Esophagus squamous epithelium (tissue), 5 donors: ENCODE measurements around the gene SZRD1. TPM values are rescaled to one million over a fixed set of nuclear protein-coding genes. Genes with fewer than 3 reads are reported as not detected.

Source experiments
- DNase-seq: peaks from one replicate; lab custom pipeline; 2025; lab: John Stamatoyannopoulos, UW
- H3K27ac ChIP-seq, 4 donors: fragments of 200-600 bp; sonication (generic); one replicate each; pipeline ENCODE4 v1.5.1; 2016 to 2019; ENCODE audit warnings: mild to moderate bottlenecking in 1 of 4
- H3K27me3 ChIP-seq, 4 donors: fragments of 200-600 bp; sonication (generic); 1 replicate in 3 of 4; 2 replicates in 1 of 4; pipeline versions ENCODE4 v1.5.1 to v1.6.0; 2017 to 2021; ENCODE audit warnings: antibody characterized with exemption in 1 of 4
- H3K36me3 ChIP-seq, 3 donors: fragments of 200-600 bp; sonication (generic); one replicate each; pipeline ENCODE4 v1.5.1; 2016 to 2019
- H3K4me1 ChIP-seq, 3 donors: fragments of 200-600 bp; sonication (generic); one replicate each; pipeline ENCODE4 v1.5.1; 2017 to 2019
- H3K4me3 ChIP-seq, 4 donors: fragments of 200-600 bp; sonication (generic); 1 replicate in 3 of 4; 2 replicates in 1 of 4; pipeline ENCODE4 v1.5.1; 2016 to 2019; ENCODE audit warnings: mild to moderate bottlenecking in 2 of 4, moderate library complexity in 1 of 4
- H3K9me3 ChIP-seq, 3 donors: fragments of 200-600 bp; sonication (generic); one replicate each; pipeline ENCODE4 v1.5.1; 2016 to 2019
- CTCF ChIP-seq, 6 experiments: fragments of 450-650 bp in 4 of 6; fragments of 200-600 bp in 2 of 6; sonication (generic) in 2 of 6; IDR thresholded peaks; one replicate each; pipeline ENCODE4 v1.5.1; 2016 to 2019; ENCODE audit warnings: antibody characterized with exemption in 6 of 6, mild to moderate bottlenecking in 4 of 6, moderate library complexity in 4 of 6
- POLR2A ChIP-seq, 4 donors: fragments of 450-650 bp; IDR thresholded peaks; one replicate each; pipeline ENCODE4 v1.6.1; 2017; ENCODE audit warnings: antibody characterized with exemption in 4 of 4, mild to moderate bottlenecking in 4 of 4, moderate library complexity in 3 of 4
- WGBS, 2 donors: methylation state at CpG; one replicate each; pipeline ENCODE4 v1.1.5; 2018; 5-methylcytosine and 5-hydroxymethylcytosine counted together
- intact Hi-C: fragments of 100-400 bp; cut with DNase I; formaldehyde crosslinking; loops from one replicate; pipeline ENCODE4 v1.15.0; 2022
- total RNA-seq, 4 donors: library from RNA; depleted of rRNA; stranded (reverse); fragments of >200 nt; gene quantifications; one replicate each; pipeline ENCODE4 v1.1.0, GENCODE V29; 2016
- donor health status: DM: yes; HTN: yes; CAD: no.

The SZRD1 gene
- total RNA-seq, 4 donors from 2014 or later, result 51.7 to 65.0 (median 58.5) TPM

GRCh38 chr1:16436946-16437474, 70.0 kb downstream of the SZRD1 start, which contains the start of gene SPATA21:
Gene SPATA21, minus strand, starts transcription at chr1:16437424. Its CDS starts 6,053 bp downstream, at chr1:16431371.
- Histone ChIP-seq H3K36me3 (peaks cover 0 to under 1% (median 0%) of the 10 kb centered on the region in 3 donors), H3K9me3 (no peaks in the 10 kb centered on the region), H3K4me3 (no peak within 1 kb of the TSS), H3K27ac (no peak within 1 kb of the TSS), H3K4me1 (peaks cover 5 to 18% (median 11%) of the 10 kb centered on the region in 3 donors), H3K27me3 (peaks cover 0 to 7% (median 0%) of the 10 kb centered on the region in 4 donors)
- no peak for DNase-seq
- WGBS, 2 donors, result 32 to 61% methylated on average over 3 of the region's 3 CpGs
- no peak for TF ChIP-seq CTCF (IDR thresholded peaks at IDR 0.05)
- no peak for TF ChIP-seq POLR2A (IDR thresholded peaks at IDR 0.05)
- intact Hi-C loops, result no loop called here

GRCh38 chr1:16438516-16438915, 71.5 kb downstream of the SZRD1 start:
- H3K4me3 ChIP-seq, result no peak overlapping the region
- intact Hi-C loops, result no loop called here
- peaks cover 0 to 16% (median under 1%) of the 10 kb centered on the region in 3 donors for H3K36me3 ChIP-seq
- no peak overlapping the region for H3K27ac ChIP-seq
- no peaks in the 10 kb centered on the region for H3K9me3 ChIP-seq
- H3K27me3 ChIP-seq, result peaks cover 0 to 1% (median 0%) of the 10 kb centered on the region in 4 donors
- peaks cover 8 to 33% (median 25%) of the 10 kb centered on the region in 3 donors for H3K4me1 ChIP-seq
- TF ChIP-seq CTCF (IDR thresholded peaks at IDR 0.05), result no peak
- TF ChIP-seq POLR2A (IDR thresholded peaks at IDR 0.05), result no peak
- no peak for DNase-seq
- 75 to 91% methylated on average over 2 of the region's 2 CpGs for WGBS, 2 donors

- Histone ChIP-seq H3K9me3 (no peaks in the 10 kb centered on the region), H3K27ac (peak overlapping the region in 1 of 4 donors; percentile 3), H3K36me3 (peaks cover 0 to 20% (median 5%) of the 10 kb centered on the region in 3 donors), H3K4me3 (no peak overlapping the region), H3K27me3 (no peaks in the 10 kb centered on the region), H3K4me1 (peaks cover 11 to 37% (median 29%) of the 10 kb centered on the region in 3 donors)
- 83 to 91% methylated on average over 2 of the region's 2 CpGs for WGBS, 2 donors
- TF ChIP-seq POLR2A (IDR thresholded peaks at IDR 0.05) (no peak), CTCF (IDR thresholded peaks at IDR 0.05) (no peak)
- DNase-seq, result no peak
- intact Hi-C loops, result no loop called here
These were observed 71.9 kb downstream of the SZRD1 start for GRCh38 chr1:16438924-16439323.

GRCh38 chr1:16440131-16440469, 73.1 kb downstream of the SZRD1 start:
- 36 to 48% methylated on average over 2 to 4 of the region's 7 CpGs for WGBS, 2 donors
- H3K4me3 ChIP-seq, result peak overlapping the region; percentile 92 to 98 (median 95)
- DNase-seq, result no peak
- H3K36me3 ChIP-seq, result peaks cover 2 to 32% (median 11%) of the 10 kb centered on the region in 3 donors
- peaks cover 11 to 44% (median 30%) of the 10 kb centered on the region in 3 donors for H3K4me1 ChIP-seq
- intact Hi-C loops, result loop anchor here (10.0 kb wide), 1 partner anchor 55 kb away; no protein-coding TSS in a partner anchor
- H3K9me3 ChIP-seq, result no peaks in the 10 kb centered on the region
- H3K27me3 ChIP-seq, result no peaks in the 10 kb centered on the region
- TF ChIP-seq CTCF (IDR thresholded peaks at IDR 0.05) (no peak), POLR2A (IDR thresholded peaks at IDR 0.05) (no peak)
- H3K27ac ChIP-seq, result peak overlapping the region; percentile 85 to 96 (median 91)

GRCh38 chr1:16440470-16441281, 73.6 kb downstream of the SZRD1 start, which contains the start of gene NECAP2:
Gene NECAP2, plus strand, starts transcription at chr1:16440724. Its CDS starts 38 bp downstream, at chr1:16440762.
- Histone ChIP-seq H3K4me3 (peak within 1 kb of the TSS; percentile 92 to 98 (median 95)), H3K4me1 (peaks cover 11 to 44% (median 30%) of the 10 kb centered on the region in 3 donors), H3K9me3 (no peaks in the 10 kb centered on the region), H3K36me3 (peaks cover 8 to 37% (median 16%) of the 10 kb centered on the region in 3 donors), H3K27me3 (no peaks in the 10 kb centered on the region), H3K27ac (peak within 1 kb of the TSS; percentile 85 to 96 (median 91))
- intact Hi-C loops, result loop anchor here (10.0 kb wide), 1 partner anchor 54 kb away; no protein-coding TSS in a partner anchor
- TF ChIP-seq CTCF (IDR thresholded peaks at IDR 0.05) (peak; percentile 76 to 93 (median 89)), POLR2A (IDR thresholded peaks at IDR 0.05) (peak in 2 of 4 donors; percentile 14 to 55)
- DNase-seq, result peak; percentile 18
- 0% methylated on average over 4 to 10 of the region's 68 CpGs for WGBS, 2 donors
